NCI-H345 (cell line): Measurements from ENCODE around the gene C2orf49.

ENCODE experiments used
- DNase-seq: peaks from one replicate; lab custom pipeline; 2025; lab: John Stamatoyannopoulos, UW

The C2orf49 gene

GRCh38 chr2:105337122-105338019 is at the start of gene C2orf49:
TSS of gene C2orf49 (plus strand) at chr2:105337540. CDS start at chr2:105337588, 48 bp downstream.
- peak; percentile 92 for DNase-seq

- DNase-seq, result no peak
Measured at GRCh38 chr2:105287692-105288091, 49.6 kb upstream of the C2orf49 start.

GRCh38 chr2:105288133-105288532 is 49.2 kb upstream of the C2orf49 start:
- no peak for DNase-seq

- DNase-seq, result no peak
Measured at GRCh38 chr2:105290981-105291660, 46.2 kb upstream of the C2orf49 start.

GRCh38 chr2:105291981-105292380 is 45.4 kb upstream of the C2orf49 start:
- no peak for DNase-seq

GRCh38 chr2:105294046-105294445 is 43.3 kb upstream of the C2orf49 start:
- DNase-seq, result no peak

GRCh38 chr2:105294844-105295481 is 42.4 kb upstream of the C2orf49 start:
- no peak for DNase-seq

GRCh38 chr2:105296017-105296611 is 41.2 kb upstream of the C2orf49 start:
- DNase-seq, result no peak

- no peak for DNase-seq
Measured at GRCh38 chr2:105297216-105297615, 40.1 kb upstream of the C2orf49 start.

GRCh38 chr2:105298017-105298416 is 39.3 kb upstream of the C2orf49 start:
- DNase-seq, result no peak

- no peak for DNase-seq
Measured at GRCh38 chr2:105299290-105299689, 38.0 kb upstream of the C2orf49 start.

- no peak for DNase-seq
Measured at GRCh38 chr2:105301646-105302045, 35.7 kb upstream of the C2orf49 start.

GRCh38 chr2:105307146-105307545 is 30.2 kb upstream of the C2orf49 start:
- DNase-seq, result no peak

- no peak for DNase-seq
Measured at GRCh38 chr2:105307550-105307949, 29.8 kb upstream of the C2orf49 start.

- DNase-seq, result no peak
Measured at GRCh38 chr2:105307962-105308361, 29.4 kb upstream of the C2orf49 start.

- DNase-seq, result no peak
Measured at GRCh38 chr2:105308382-105309146, 28.8 kb upstream of the C2orf49 start.

GRCh38 chr2:105309147-105309545 is 28.2 kb upstream of the C2orf49 start:
- no peak for DNase-seq

GRCh38 chr2:105313877-105314276 is 23.5 kb upstream of the C2orf49 start:
- DNase-seq, result no peak

GRCh38 chr2:105315314-105315713 is 22.0 kb upstream of the C2orf49 start:
- DNase-seq, result no peak

GRCh38 chr2:105317937-105318336 is 19.4 kb upstream of the C2orf49 start:
- DNase-seq, result no peak

GRCh38 chr2:105320651-105321215 is 16.6 kb upstream of the C2orf49 start:
- DNase-seq, result no peak
